ENCODE data around the gene RHOJ. TPM values are rescaled to one million over a fixed set of nuclear protein-coding genes. Genes with fewer than 3 reads are reported as not detected.

RHOJ gene
- total and polyA plus RNA-seq, 2 of the 13 experiments (the other 11 are each of a cell fraction or from before 2014, with no cell fraction given), result 0.22 to 1.3 TPM

GRCh38 chr14:63209160-63209559, 4.9 kb downstream of the RHOJ start (continued):
- TF ChIP-seq, protein P1, sequence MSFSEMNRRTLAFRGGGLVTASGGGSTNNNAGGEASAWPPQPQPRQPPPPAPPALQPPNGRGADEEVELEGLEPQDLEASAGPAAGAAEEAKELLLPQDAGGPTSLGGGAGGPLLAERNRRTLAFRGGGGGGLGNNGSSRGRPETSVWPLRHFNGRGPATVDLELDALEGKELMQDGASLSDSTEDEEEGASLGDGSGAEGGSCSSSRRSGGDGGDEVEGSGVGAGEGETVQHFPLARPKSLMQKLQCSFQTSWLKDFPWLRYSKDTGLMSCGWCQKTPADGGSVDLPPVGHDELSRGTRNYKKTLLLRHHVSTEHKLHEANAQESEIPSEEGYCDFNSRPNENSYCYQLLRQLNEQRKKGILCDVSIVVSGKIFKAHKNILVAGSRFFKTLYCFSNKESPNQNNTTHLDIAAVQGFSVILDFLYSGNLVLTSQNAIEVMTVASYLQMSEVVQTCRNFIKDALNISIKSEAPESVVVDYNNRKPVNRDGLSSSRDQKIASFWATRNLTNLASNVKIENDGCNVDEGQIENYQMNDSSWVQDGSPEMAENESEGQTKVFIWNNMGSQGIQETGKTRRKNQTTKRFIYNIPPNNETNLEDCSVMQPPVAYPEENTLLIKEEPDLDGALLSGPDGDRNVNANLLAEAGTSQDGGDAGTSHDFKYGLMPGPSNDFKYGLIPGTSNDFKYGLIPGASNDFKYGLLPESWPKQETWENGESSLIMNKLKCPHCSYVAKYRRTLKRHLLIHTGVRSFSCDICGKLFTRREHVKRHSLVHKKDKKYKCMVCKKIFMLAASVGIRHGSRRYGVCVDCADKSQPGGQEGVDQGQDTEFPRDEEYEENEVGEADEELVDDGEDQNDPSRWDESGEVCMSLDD (CRISPR knock-in tag; IDR thresholded peaks at IDR 0.05; ENCODE audit: borderline replicate concordance), result no peak
- TF ChIP-seq MBNL3 (CRISPR knock-in tag; conservative IDR thresholded peaks at IDR 0.05), result no peak
- no peak for TF ChIP-seq ZNF660 (CRISPR knock-in tag; IDR thresholded peaks at IDR 0.05; ENCODE audit: borderline replicate concordance, low read depth)
- TF ChIP-seq TFE3 (CRISPR knock-in tag; IDR thresholded peaks at IDR 0.05), result no peak
- TF ChIP-seq ERF (CRISPR knock-in tag; IDR thresholded peaks at IDR 0.05), result no peak
- no peak for TF ChIP-seq PITX1 (CRISPR knock-in tag; IDR thresholded peaks at IDR 0.05)
- TF ChIP-seq SCMH1 (CRISPR knock-in tag; IDR thresholded peaks at IDR 0.05; ENCODE audit: borderline replicate concordance), result no peak
- no peak for TF ChIP-seq SNAI1 (CRISPR knock-in tag; IDR thresholded peaks at IDR 0.05; ENCODE audit: borderline replicate concordance)
- no peak for TF ChIP-seq ZNF354B (CRISPR knock-in tag; IDR thresholded peaks at IDR 0.05)
- TF ChIP-seq ZNF720 (CRISPR knock-in tag; IDR thresholded peaks at IDR 0.05), result no peak

DNA sequence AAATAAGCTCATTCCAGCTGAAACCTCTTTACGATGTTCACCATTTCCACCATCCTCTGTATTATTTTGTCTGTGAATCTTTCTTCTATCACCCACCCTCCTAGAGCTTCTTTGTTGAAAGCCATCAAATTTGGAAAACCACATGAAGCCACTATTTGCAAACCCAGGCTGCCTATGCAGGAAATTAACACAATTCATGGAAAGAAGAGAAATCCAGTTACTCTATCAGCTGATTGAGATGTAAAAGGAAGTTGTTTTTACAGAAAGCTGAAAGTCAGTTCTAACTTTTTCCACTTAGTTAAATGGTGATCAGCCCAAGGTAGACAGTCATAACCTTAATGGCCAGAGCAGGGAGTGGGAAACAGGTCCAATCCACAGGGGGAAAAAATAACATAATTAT, 6.6 kb downstream of the RHOJ start:
- BruUV-seq (replicated peaks), result no TSS peak
- in situ Hi-C loops (cut with HindIII; ENCODE audit: extremely low pct_ligation_motif_present, low pct_unique_long_range_greater_than_20kb), result no loop called here
- H3K27me3 ChIP-seq (ENCODE audit: control insufficient read depth in 1 of 2, insufficient read depth in 2 of 2, low read length in 2 of 2), result no peaks in the 10 kb centered on the region; a peak in 1 of 5 replicates
- DNase-seq (ENCODE audit: low spot score), result no peak
- H3K9ac ChIP-seq (ENCODE audit: insufficient read depth, low read depth, low read length), result no peak overlapping the region
- H3K27ac ChIP-seq (ENCODE audit: extremely low read length, insufficient read depth, low read length), result no peak overlapping the region
- ChIA-PET CTCF (ENCODE audit: low intra/inter-chr PET ratio, low total read pairs) (no interaction called here), POLR2A (no interaction called here)
- no peaks in the 10 kb centered on the region for H4K20me1 ChIP-seq (ENCODE audit: insufficient read depth, low read length)
- no peak overlapping the region for H3K4me3 ChIP-seq (replicated peaks in 1 of 3; ENCODE audit: insufficient read depth in 1 of 3, low read depth in 2 of 3, low read length in 3 of 3)
- no peaks in the 10 kb centered on the region for H3K4me1 ChIP-seq (ENCODE audit: insufficient read depth, low read length)
- no peak for ATAC-seq
- FAIRE-seq, result no peak
- no peak overlapping the region for H2AFZ ChIP-seq (ENCODE audit: low read length)
- no peaks in the 10 kb centered on the region for H3K36me3 ChIP-seq (replicated peaks in 1 of 2; ENCODE audit: control insufficient read depth in 1 of 2, insufficient read depth in 2 of 2, low read length in 2 of 2)
- WGBS (ENCODE audit: low lambda C conversion rate), result 4% methylated on average over 1 of the region's 1 CpG
- intact Hi-C loops (cut with micrococcal nuclease; ENCODE audit: unreplicated experiment), result no loop called here
- H3K79me2 ChIP-seq (ENCODE audit: insufficient read depth, low read length), result no peaks in the 10 kb centered on the region
- H3K4me2 ChIP-seq (ENCODE audit: low read depth, low read length), result no peak overlapping the region
- no peaks in the 10 kb centered on the region for H3K9me3 ChIP-seq (ENCODE audit: low read length)
- TF ChIP-seq SNRNP70 (IDR thresholded peaks at IDR 0.05; ENCODE audit: low read depth, low read length) (no peak), HNF4G (IDR thresholded peaks at IDR 0.05; ENCODE audit: borderline replicate concordance, low read depth, low read length) (no peak), HNF4G (CRISPR knock-in tag; IDR thresholded peaks at IDR 0.05; ENCODE audit: borderline replicate concordance, low read depth) (no peak), ZNF256 (CRISPR knock-in tag; conservative IDR thresholded peaks at IDR 0.05) (no peak), FOXJ3 (CRISPR knock-in tag; IDR thresholded peaks at IDR 0.05; ENCODE audit: borderline replicate concordance) (no peak), POGZ (CRISPR knock-in tag; IDR thresholded peaks at IDR 0.05) (no peak), PHB2 (IDR thresholded peaks at IDR 0.05; ENCODE audit: partially characterized antibody) (no peak), PHF20 (CRISPR knock-in tag; IDR thresholded peaks at IDR 0.05) (no peak)
- TF ChIP-seq, protein P2, sequence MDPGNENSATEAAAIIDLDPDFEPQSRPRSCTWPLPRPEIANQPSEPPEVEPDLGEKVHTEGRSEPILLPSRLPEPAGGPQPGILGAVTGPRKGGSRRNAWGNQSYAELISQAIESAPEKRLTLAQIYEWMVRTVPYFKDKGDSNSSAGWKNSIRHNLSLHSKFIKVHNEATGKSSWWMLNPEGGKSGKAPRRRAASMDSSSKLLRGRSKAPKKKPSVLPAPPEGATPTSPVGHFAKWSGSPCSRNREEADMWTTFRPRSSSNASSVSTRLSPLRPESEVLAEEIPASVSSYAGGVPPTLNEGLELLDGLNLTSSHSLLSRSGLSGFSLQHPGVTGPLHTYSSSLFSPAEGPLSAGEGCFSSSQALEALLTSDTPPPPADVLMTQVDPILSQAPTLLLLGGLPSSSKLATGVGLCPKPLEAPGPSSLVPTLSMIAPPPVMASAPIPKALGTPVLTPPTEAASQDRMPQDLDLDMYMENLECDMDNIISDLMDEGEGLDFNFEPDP (CRISPR knock-in tag; conservative IDR thresholded peaks at IDR 0.05), result no peak
